Lower leg skin (tissue), 3 donors: Measurements from ENCODE around the gene HRH3.

Experiments used
- POLR2A ChIP-seq, 2 donors: fragments of 450-650 bp; IDR thresholded peaks; one replicate each; pipeline ENCODE4 v1.6.1; 2016 to 2017; ENCODE audit warnings: antibody characterized with exemption in 2 of 2, mild to moderate bottlenecking in 1 of 2, moderate library complexity in 1 of 2
- TF ChIP-seq, protein P1 (sequence below), 3 donors: fragments of 450-650 bp; IDR thresholded peaks; one replicate each; pipeline ENCODE4 v1.5.1; 2016; ENCODE audit warnings: antibody characterized with exemption in 3 of 3, mild to moderate bottlenecking in 3 of 3, moderate library complexity in 2 of 3

GRCh38 chr20:62248890-62249560 is 28.9 kb upstream of the HRH3 start:
- no peak for TF ChIP-seq POLR2A (IDR thresholded peaks at IDR 0.05)
- TF ChIP-seq, protein P1, sequence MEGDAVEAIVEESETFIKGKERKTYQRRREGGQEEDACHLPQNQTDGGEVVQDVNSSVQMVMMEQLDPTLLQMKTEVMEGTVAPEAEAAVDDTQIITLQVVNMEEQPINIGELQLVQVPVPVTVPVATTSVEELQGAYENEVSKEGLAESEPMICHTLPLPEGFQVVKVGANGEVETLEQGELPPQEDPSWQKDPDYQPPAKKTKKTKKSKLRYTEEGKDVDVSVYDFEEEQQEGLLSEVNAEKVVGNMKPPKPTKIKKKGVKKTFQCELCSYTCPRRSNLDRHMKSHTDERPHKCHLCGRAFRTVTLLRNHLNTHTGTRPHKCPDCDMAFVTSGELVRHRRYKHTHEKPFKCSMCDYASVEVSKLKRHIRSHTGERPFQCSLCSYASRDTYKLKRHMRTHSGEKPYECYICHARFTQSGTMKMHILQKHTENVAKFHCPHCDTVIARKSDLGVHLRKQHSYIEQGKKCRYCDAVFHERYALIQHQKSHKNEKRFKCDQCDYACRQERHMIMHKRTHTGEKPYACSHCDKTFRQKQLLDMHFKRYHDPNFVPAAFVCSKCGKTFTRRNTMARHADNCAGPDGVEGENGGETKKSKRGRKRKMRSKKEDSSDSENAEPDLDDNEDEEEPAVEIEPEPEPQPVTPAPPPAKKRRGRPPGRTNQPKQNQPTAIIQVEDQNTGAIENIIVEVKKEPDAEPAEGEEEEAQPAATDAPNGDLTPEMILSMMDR (IDR thresholded peaks at IDR 0.05): no peak
